Activated CD8-positive, alpha-beta T cell treated with anti-CD3 and anti-CD28 coated beads, Interleukin-2, amount 10 ng/mL, durations not matched to agents 7 days and 5 days (primary cell): ENCODE measurements around the gene KRTAP4-6. TPM values are rescaled to one million over a fixed set of nuclear protein-coding genes. Genes with fewer than 3 reads are reported as not detected.
"Not testable (repeated sequence)": the region's sequence is repeated elsewhere in the genome, so short reads cannot be mapped to it uniquely, and the experiment has no call there.

Experiments
- ATAC-seq: fragments of 150-1000 bp; cut with Tn5 transposase; one replicate; pipeline ENCODE4 v1.10.0; 2021; ENCODE audit warnings: moderate library complexity
- CTCF ChIA-PET: fragments of 350-600 bp; sonication (Branson Sonifier 250); formaldehyde crosslinking; loops from one replicate; lab custom pipeline; 2021; ENCODE audit warnings: antibody characterized with exemption; lab: Charles Lee
- POLR2A ChIA-PET: fragments of 350-600 bp; sonication (Branson Sonifier 250); formaldehyde crosslinking; loops from one replicate; lab custom pipeline; 2021; ENCODE audit warnings: antibody characterized with exemption; lab: Charles Lee
- DNase-seq: peaks from one replicate; pipeline ENCODE4 v3.0.0-alpha.2; 2020
- H3K27ac Mint-ChIP-seq: one replicate; pipeline ENCODE4 v1.8.0; 2021; ENCODE audit warnings: mild to moderate bottlenecking, mixed read lengths
- H3K27me3 Mint-ChIP-seq: one replicate; pipeline ENCODE4 v1.8.0; 2021; ENCODE audit warnings: low read depth, mixed read lengths
- H3K36me3 Mint-ChIP-seq: one replicate; pipeline ENCODE4 v1.8.0; 2021; ENCODE audit warnings: low read depth, mixed read lengths
- H3K4me1 Mint-ChIP-seq: one replicate; pipeline ENCODE4 v1.8.0; 2021; ENCODE audit warnings: low read depth, mixed read lengths
- H3K4me3 Mint-ChIP-seq: one replicate; pipeline ENCODE4 v1.8.0; 2021; ENCODE audit warnings: mild to moderate bottlenecking, mixed read lengths
- H3K9me3 Mint-ChIP-seq: one replicate; pipeline ENCODE4 v1.8.0; 2022; ENCODE audit warnings: mixed read lengths; ENCODE audit not compliant: insufficient read depth
- total RNA-seq, 2 experiments: library from RNA; stranded (reverse); gene quantifications; one replicate each; pipeline ENCODE4 v1.2.3, GENCODE V29; 2021

KRTAP4-6 gene
- total RNA-seq, 2 experiments from 2014 or later, result not detected

DNA sequence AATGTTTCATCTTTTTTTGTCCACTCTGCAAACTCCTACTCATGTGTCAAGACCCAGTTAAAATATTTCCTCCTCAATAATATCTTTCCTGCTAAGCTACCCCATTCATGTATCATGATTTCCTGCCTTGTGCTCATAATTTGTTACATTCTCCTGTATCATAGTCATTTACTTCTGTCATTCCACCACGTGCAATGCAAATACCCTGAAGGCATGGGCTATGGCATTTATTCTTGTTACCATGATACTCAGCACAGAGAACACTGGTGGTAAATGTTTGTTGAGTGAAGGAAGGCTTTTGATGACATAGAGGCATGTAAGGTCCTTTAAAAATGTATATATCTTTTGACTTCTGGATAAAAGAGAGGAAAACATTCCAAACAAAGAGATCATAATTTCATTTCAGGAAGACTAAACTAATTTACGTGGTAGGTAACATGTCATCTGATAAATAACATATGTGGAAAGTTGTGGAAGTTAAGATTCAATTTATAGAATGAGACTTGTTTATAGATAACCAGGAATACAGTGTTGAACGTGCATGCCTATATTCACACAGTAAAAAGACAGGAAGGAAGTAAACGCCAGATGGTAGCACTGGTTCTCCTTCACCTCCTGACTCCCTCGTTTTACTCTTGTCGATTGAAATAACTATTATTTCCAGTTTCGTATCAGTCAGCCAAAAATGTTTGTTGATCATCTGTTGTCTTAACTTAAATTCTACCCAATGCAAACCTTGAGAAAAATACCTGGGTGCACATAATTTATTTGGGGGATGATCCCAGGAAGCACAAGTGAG, 40.5 kb downstream of the KRTAP4-6 start:
- H3K36me3 Mint-ChIP-seq, H3K9me3 Mint-ChIP-seq, H3K4me3 Mint-ChIP-seq, H3K4me1 Mint-ChIP-seq, POLR2A ChIA-PET, H3K27ac Mint-ChIP-seq, ATAC-seq, DNase-seq, CTCF ChIA-PET, H3K27me3 Mint-ChIP-seq: not testable (repeated sequence)

DNA sequence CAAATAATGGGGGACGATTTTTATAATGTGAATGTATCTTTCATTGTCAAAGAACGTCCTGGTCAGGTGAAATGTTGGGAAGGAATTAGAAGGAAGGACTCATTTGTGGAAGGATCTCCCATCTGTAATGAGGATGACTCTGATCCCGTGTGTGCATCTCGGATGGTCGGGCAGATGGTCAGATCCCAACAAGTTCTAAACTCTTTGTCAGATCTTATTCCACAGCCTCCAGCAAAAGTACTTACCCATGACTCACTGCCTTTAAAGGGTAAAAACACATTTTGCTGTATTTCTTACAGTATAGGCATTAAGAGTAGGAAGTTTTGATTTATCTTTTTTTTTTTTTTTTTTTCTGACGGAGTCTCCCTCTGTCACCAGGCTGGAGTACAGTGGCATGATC, 41.9 kb downstream of the KRTAP4-6 start:
- CTCF ChIA-PET, result no interaction called here
- Mint-ChIP-seq H3K27me3 (peaks cover 8% of the 10 kb centered on the region), H3K4me3 (no peak overlapping the region), H3K27ac (no peak overlapping the region), H3K4me1 (no peaks in the 10 kb centered on the region), H3K36me3 (no peaks in the 10 kb centered on the region), H3K9me3 (no peaks in the 10 kb centered on the region)
- no peak for ATAC-seq
- POLR2A ChIA-PET, result no interaction called here
- no peak for DNase-seq

DNA sequence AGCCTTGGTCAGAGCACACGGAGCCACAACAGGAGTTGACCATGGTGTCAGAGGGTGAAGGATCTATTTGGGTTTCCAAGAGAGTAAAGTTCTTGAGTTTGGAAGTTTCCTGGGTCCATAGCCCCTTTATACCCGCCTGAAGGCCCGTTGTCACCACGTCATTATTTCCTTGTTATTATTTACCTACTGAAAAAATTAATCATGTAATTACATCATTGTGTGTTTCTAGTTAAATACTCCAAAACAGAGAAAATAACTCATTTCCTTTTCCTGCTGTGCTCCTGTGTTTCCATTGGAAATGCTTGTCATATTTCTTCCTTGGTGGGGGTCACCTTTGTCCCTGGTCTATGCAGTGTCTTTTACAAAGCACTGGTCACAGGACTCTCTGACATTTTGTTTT, 42.3 kb downstream of the KRTAP4-6 start, which contains the start of gene KRTAP4-8:
TSS of gene KRTAP4-8 (minus strand) at position 101 of the 400 bp plus-strand sequence. CDS start at position 43, 58 bp downstream.
- no peak for DNase-seq
- Mint-ChIP-seq H3K4me1 (no peaks in the 10 kb centered on the region), H3K4me3 (no peak within 1 kb of the TSS), H3K27me3 (peaks cover 8% of the 10 kb centered on the region), H3K36me3 (no peaks in the 10 kb centered on the region), H3K9me3 (peaks cover 1% of the 10 kb centered on the region), H3K27ac (no peak within 1 kb of the TSS)
- ATAC-seq, result no peak
- ChIA-PET POLR2A (no interaction called here), CTCF (no interaction called here)

DNA sequence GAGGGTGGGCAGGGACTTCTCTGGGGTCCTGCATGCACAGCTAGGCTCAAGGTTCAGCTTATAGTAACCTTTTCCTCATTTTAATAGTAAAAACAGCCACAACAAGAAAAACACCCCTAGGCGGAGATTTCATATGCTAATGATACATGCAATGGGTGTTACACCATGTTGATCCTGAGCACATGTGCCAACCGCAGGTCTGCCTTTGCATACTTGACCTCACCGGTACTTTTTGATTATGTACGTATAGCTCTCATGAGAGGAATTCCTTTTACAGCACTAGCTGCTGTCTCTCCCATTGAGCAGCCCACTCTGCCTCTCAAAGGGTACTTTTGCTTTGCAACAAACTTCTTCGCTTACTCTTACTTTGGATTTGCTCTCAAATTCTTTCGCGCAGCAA, 44.3 kb downstream of the KRTAP4-6 start:
- Mint-ChIP-seq H3K27me3 (peaks cover 8% of the 10 kb centered on the region), H3K36me3 (no peaks in the 10 kb centered on the region), H3K4me3 (no peak overlapping the region), H3K27ac (no peak overlapping the region), H3K9me3 (peaks cover 7% of the 10 kb centered on the region), H3K4me1 (no peaks in the 10 kb centered on the region)
- DNase-seq (no peak), ATAC-seq (no peak)
- ChIA-PET CTCF (no interaction called here), POLR2A (no interaction called here)

Other genes with a start within 250 kb of the KRTAP4-6 start
- not detected for gene KRT23, start 202.9 kb downstream of the KRTAP4-6 start, total RNA-seq
- not detected for gene KRT39, start 173.6 kb downstream of the KRTAP4-6 start, total RNA-seq
- not detected for gene KRT40, start 156.2 kb downstream of the KRTAP4-6 start, total RNA-seq
- gene KRTAP3-3, start 146.4 kb downstream of the KRTAP4-6 start, total RNA-seq, result not detected
- gene KRTAP3-2, start 140.6 kb downstream of the KRTAP4-6 start, total RNA-seq, result not detected
- gene KRTAP3-1, start 131.4 kb downstream of the KRTAP4-6 start, total RNA-seq, result not detected
- not detected for gene KRTAP1-5, start 113.3 kb downstream of the KRTAP4-6 start, total RNA-seq
- not detected for gene KRTAP1-4, start 110.3 kb downstream of the KRTAP4-6 start, total RNA-seq
- not detected for gene KRTAP1-3, start 105.7 kb downstream of the KRTAP4-6 start, total RNA-seq
- gene KRTAP1-1, start 99.1 kb downstream of the KRTAP4-6 start, total RNA-seq, result not detected
- not detected for gene KRTAP2-1, start 93.2 kb downstream of the KRTAP4-6 start, total RNA-seq
- gene KRTAP2-2, start 85.3 kb downstream of the KRTAP4-6 start, total RNA-seq, result not detected
- gene KRTAP2-3, start 80.4 kb downstream of the KRTAP4-6 start, total RNA-seq, result not detected
- gene KRTAP2-4, start 74.7 kb downstream of the KRTAP4-6 start, total RNA-seq, result not detected
- not detected for gene KRTAP4-7, start 56.4 kb downstream of the KRTAP4-6 start, total RNA-seq
- not detected for gene KRTAP4-8, start 42.4 kb downstream of the KRTAP4-6 start, total RNA-seq
- not detected for gene KRTAP4-16, start 38.3 kb downstream of the KRTAP4-6 start, total RNA-seq
- gene KRTAP4-9, start 35.2 kb downstream of the KRTAP4-6 start, total RNA-seq, result not detected
- not detected for gene KRTAP4-11, start 22.2 kb downstream of the KRTAP4-6 start, total RNA-seq
- not detected for gene KRTAP4-12, start 16.4 kb downstream of the KRTAP4-6 start, total RNA-seq
- gene KRTAP4-5, start 9.3 kb upstream of the KRTAP4-6 start, total RNA-seq, result not detected
- gene KRTAP4-4, start 20.2 kb upstream of the KRTAP4-6 start, total RNA-seq, result not detected
- not detected for gene KRTAP4-3, start 27.7 kb upstream of the KRTAP4-6 start, total RNA-seq
- gene KRTAP4-2, start 37.7 kb upstream of the KRTAP4-6 start, total RNA-seq, result not detected
- gene KRTAP4-1, start 44.4 kb upstream of the KRTAP4-6 start, total RNA-seq, result not detected
- gene KRTAP9-1, start 49.3 kb upstream of the KRTAP4-6 start, total RNA-seq, result not detected
- not detected for gene KRTAP9-2, start 86.1 kb upstream of the KRTAP4-6 start, total RNA-seq
- gene KRTAP9-3, start 91.9 kb upstream of the KRTAP4-6 start, total RNA-seq, result not detected
- not detected for gene KRTAP9-8, start 97.5 kb upstream of the KRTAP4-6 start, total RNA-seq
- not detected for gene KRTAP9-4, start 109.1 kb upstream of the KRTAP4-6 start, total RNA-seq
- not detected for gene KRTAP9-9, start 114.8 kb upstream of the KRTAP4-6 start, total RNA-seq
- not detected for gene KRTAP9-6, start 124.8 kb upstream of the KRTAP4-6 start, total RNA-seq
- gene KRTAP9-7, start 135.2 kb upstream of the KRTAP4-6 start, total RNA-seq, result not detected
- not detected for gene KRTAP29-1, start 162.3 kb upstream of the KRTAP4-6 start, total RNA-seq
- not detected for gene KRTAP16-1, start 168.8 kb upstream of the KRTAP4-6 start, total RNA-seq
- gene KRTAP17-1, start 175.2 kb upstream of the KRTAP4-6 start, total RNA-seq, result not detected
- not detected for gene KRT33A, start 210.3 kb upstream of the KRTAP4-6 start, total RNA-seq
- not detected for gene KRT33B, start 229.3 kb upstream of the KRTAP4-6 start, total RNA-seq
- gene KRT34, start 241.8 kb upstream of the KRTAP4-6 start, total RNA-seq, result not detected